Uterus (tissue), 4 donors: Measurements from ENCODE around the gene SAFB. TPM values are rescaled to one million over a fixed set of nuclear protein-coding genes. Genes with fewer than 3 reads are reported as not detected.

Experiments used
- DNase-seq, 2 donors: peaks; one replicate each; pipeline ENCODE4 v3.0.0-alpha.2; 2019 to 2020
- H3K27ac ChIP-seq, 2 donors: fragments of 200-600 bp; sonication (generic); 1 replicate in 1 of 2; 2 replicates in 1 of 2; pipeline ENCODE4 v1.5.1; 2016 to 2018
- H3K27me3 ChIP-seq, 2 donors: fragments of 200-600 bp; sonication (generic); one replicate each; pipeline ENCODE4 v1.5.1; 2018 to 2019; ENCODE audit warnings: control low read depth in 1 of 2
- H3K36me3 ChIP-seq, 2 donors: fragments of 200-600 bp; sonication (generic); one replicate each; pipeline ENCODE4 v1.5.1; 2019; ENCODE audit warnings: control low read depth in 1 of 2
- H3K4me1 ChIP-seq, 2 donors: fragments of 200-600 bp; sonication (generic); one replicate each; pipeline ENCODE4 v1.5.1; 2018 to 2019; ENCODE audit warnings: control low read depth in 1 of 2
- H3K4me3 ChIP-seq, 2 donors: fragments of 200-600 bp; sonication (generic); 1 replicate in 1 of 2; 2 replicates in 1 of 2; pipeline ENCODE4 v1.5.1; 2018 to 2019; ENCODE audit warnings: mild to moderate bottlenecking in 1 of 2
- H3K9me3 ChIP-seq, 2 donors: fragments of 200-600 bp; sonication (generic); one replicate each; pipeline ENCODE4 v1.5.1; 2019; ENCODE audit warnings: control low read depth in 1 of 2
- POLR2A ChIP-seq, 2 donors: fragments of 450-650 bp; IDR thresholded peaks; one replicate each; pipeline ENCODE4 v1.6.1; 2016; ENCODE audit warnings: antibody characterized with exemption in 2 of 2, mild to moderate bottlenecking in 1 of 2, moderate library complexity in 1 of 2
- intact Hi-C: fragments of 100-400 bp; cut with DNase I; formaldehyde crosslinking; loops from one replicate; pipeline ENCODE4 v1.15.1; 2023; ENCODE audit warnings: low total_unique reads
- total RNA-seq, 4 donors: library from RNA; depleted of rRNA in 3 of 4; stranded (reverse); fragments of >200 nt in 3 of 4; gene quantifications; one replicate each; pipeline versions ENCODE4 v1.1.0 to v1.2.4, GENCODE V29; 2014 to 2023
- TF ChIP-seq, protein P1 (sequence below), 4 experiments: fragments of 200-600 bp in 2 of 4; fragments of 450-650 bp in 2 of 4; sonication (generic) in 2 of 4; IDR thresholded peaks; one replicate each; pipeline ENCODE4 v1.5.1; 2016 to 2019; ENCODE audit warnings: antibody characterized with exemption in 4 of 4, mild to moderate bottlenecking in 2 of 4, moderate library complexity in 1 of 4
- donor health status: DM: yes; HTN: yes; CAD: no.

SAFB gene
- total RNA-seq, 4 donors from 2014 or later = 35.9 to 129 (median 97.4) TPM

- no peak for DNase-seq
- Histone ChIP-seq H3K27me3 (no peaks in the 10 kb centered on the region), H3K27ac (no peak overlapping the region), H3K9me3 (no peaks in the 10 kb centered on the region), H3K4me3 (no peak overlapping the region), H3K36me3 (peaks cover 0 to 2% of the 10 kb centered on the region in 2 donors), H3K4me1 (no peaks in the 10 kb centered on the region)
- TF ChIP-seq, protein P1, sequence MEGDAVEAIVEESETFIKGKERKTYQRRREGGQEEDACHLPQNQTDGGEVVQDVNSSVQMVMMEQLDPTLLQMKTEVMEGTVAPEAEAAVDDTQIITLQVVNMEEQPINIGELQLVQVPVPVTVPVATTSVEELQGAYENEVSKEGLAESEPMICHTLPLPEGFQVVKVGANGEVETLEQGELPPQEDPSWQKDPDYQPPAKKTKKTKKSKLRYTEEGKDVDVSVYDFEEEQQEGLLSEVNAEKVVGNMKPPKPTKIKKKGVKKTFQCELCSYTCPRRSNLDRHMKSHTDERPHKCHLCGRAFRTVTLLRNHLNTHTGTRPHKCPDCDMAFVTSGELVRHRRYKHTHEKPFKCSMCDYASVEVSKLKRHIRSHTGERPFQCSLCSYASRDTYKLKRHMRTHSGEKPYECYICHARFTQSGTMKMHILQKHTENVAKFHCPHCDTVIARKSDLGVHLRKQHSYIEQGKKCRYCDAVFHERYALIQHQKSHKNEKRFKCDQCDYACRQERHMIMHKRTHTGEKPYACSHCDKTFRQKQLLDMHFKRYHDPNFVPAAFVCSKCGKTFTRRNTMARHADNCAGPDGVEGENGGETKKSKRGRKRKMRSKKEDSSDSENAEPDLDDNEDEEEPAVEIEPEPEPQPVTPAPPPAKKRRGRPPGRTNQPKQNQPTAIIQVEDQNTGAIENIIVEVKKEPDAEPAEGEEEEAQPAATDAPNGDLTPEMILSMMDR (IDR thresholded peaks at IDR 0.05) = no peak
- TF ChIP-seq POLR2A (IDR thresholded peaks at IDR 0.05) = no peak
- intact Hi-C loops = no loop called here
Measured at GRCh38 chr19:5651361-5651760, 28.5 kb downstream of the SAFB start.

- TF ChIP-seq POLR2A (IDR thresholded peaks at IDR 0.05) = no peak
- TF ChIP-seq, protein P1 (IDR thresholded peaks at IDR 0.05) = no peak
- Histone ChIP-seq H3K4me3 (no peak overlapping the region), H3K9me3 (no peaks in the 10 kb centered on the region), H3K4me1 (no peaks in the 10 kb centered on the region), H3K27me3 (no peaks in the 10 kb centered on the region), H3K27ac (no peak overlapping the region), H3K36me3 (peaks cover 0 to 2% of the 10 kb centered on the region in 2 donors)
- intact Hi-C loops = no loop called here
- DNase-seq = no peak
Measured at GRCh38 chr19:5652261-5652660, 29.4 kb downstream of the SAFB start.

DNA sequence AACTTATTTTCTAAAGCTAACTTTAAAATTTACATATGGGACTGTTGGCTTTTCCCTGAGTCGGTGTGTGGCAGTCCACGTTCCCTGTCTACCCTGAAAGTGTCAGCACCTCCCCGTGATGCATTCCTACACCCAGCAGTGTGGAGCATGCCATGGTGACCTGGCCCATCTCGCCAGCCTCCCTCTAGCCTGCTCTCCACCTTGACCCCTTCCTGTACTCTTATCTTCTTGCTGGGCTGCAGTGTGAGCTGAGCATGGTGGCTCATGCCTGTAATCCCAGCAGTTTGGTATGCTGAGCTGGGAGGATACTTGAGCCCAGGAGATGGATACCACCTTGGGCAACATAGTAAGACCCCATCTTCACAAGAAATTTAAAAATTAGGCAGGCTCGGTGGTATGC lies 32.0 kb downstream of the SAFB start:
- intact Hi-C loops = no loop called here
- no peak overlapping the region for H3K4me3 ChIP-seq
- no peak overlapping the region for H3K27ac ChIP-seq
- no peaks in the 10 kb centered on the region for H3K9me3 ChIP-seq
- TF ChIP-seq, protein P1 (IDR thresholded peaks at IDR 0.05) = no peak
- TF ChIP-seq POLR2A (IDR thresholded peaks at IDR 0.05) = no peak
- no peaks in the 10 kb centered on the region for H3K27me3 ChIP-seq
- H3K4me1 ChIP-seq = no peaks in the 10 kb centered on the region
- peaks cover 0 to 2% of the 10 kb centered on the region in 2 donors for H3K36me3 ChIP-seq
- DNase-seq = no peak

GRCh38 chr19:5655412-5655811 lies 32.5 kb downstream of the SAFB start:
- no peaks in the 10 kb centered on the region for H3K27me3 ChIP-seq
- intact Hi-C loops = no loop called here
- H3K27ac ChIP-seq = no peak overlapping the region
- H3K9me3 ChIP-seq = no peaks in the 10 kb centered on the region
- H3K36me3 ChIP-seq = peaks cover 0 to 2% of the 10 kb centered on the region in 2 donors
- H3K4me1 ChIP-seq = no peaks in the 10 kb centered on the region
- no peak overlapping the region for H3K4me3 ChIP-seq
- DNase-seq = no peak
- no peak for TF ChIP-seq POLR2A (IDR thresholded peaks at IDR 0.05)
- TF ChIP-seq, protein P1 (IDR thresholded peaks at IDR 0.05) = no peak

- Histone ChIP-seq H3K9me3 (no peaks in the 10 kb centered on the region), H3K36me3 (no peaks in the 10 kb centered on the region), H3K27ac (no peak overlapping the region), H3K27me3 (no peaks in the 10 kb centered on the region), H3K4me3 (no peak overlapping the region), H3K4me1 (no peaks in the 10 kb centered on the region)
- intact Hi-C loops = no loop called here
- TF ChIP-seq, protein P1 (IDR thresholded peaks at IDR 0.05) = no peak
- no peak for TF ChIP-seq POLR2A (IDR thresholded peaks at IDR 0.05)
- DNase-seq = no peak
Measured at GRCh38 chr19:5661483-5661882, 38.6 kb downstream of the SAFB start.
